Measurements from ENCODE around the gene CCDC43. TPM values are rescaled to one million over a fixed set of nuclear protein-coding genes. Genes with fewer than 3 reads are reported as not detected.
A peak's percentile ranks its signal among the peaks of the same experiment; 100 is the strongest.
"Not testable (repeated sequence)": the region's sequence is repeated elsewhere in the genome, so short reads cannot be mapped to it uniquely, and the experiment has no call there.

The CCDC43 gene
- total RNA-seq (ENCODE audit: low replicate concordance) = 33.4 and 50.7 TPM in 2 replicates

GRCh38 chr17:44689477-44690217 lies at the start of gene CCDC43:
Gene CCDC43, minus strand, starts transcription at chr17:44689776. Its CDS starts 23 bp downstream, at chr17:44689753.
- DNase-seq (ENCODE audit: low read depth) = peak; percentile 94
- TF ChIP-seq CTCF (IDR thresholded peaks at IDR 0.05; ENCODE audit: insufficient read depth, low read length) = no peak
- peak within 1 kb of the TSS; percentile 100 for H3K4me3 ChIP-seq (ENCODE audit: low read depth, low read length)

GRCh38 chr17:44738214-44738906 lies 48.8 kb upstream of the CCDC43 start:
- no peak for TF ChIP-seq CTCF (IDR thresholded peaks at IDR 0.05; ENCODE audit: insufficient read depth, low read length)
- no peak for DNase-seq (ENCODE audit: low read depth)

GRCh38 chr17:44736551-44737240 lies 47.1 kb upstream of the CCDC43 start:
- no peak for DNase-seq (ENCODE audit: low read depth)
- H3K4me3 ChIP-seq (ENCODE audit: low read depth, low read length) = no peak overlapping the region
- TF ChIP-seq CTCF (IDR thresholded peaks at IDR 0.05; ENCODE audit: insufficient read depth, low read length) = no peak

More at GRCh38 chr17:44738214-44738906, 48.8 kb upstream of the CCDC43 start:
- H3K4me3 ChIP-seq (ENCODE audit: low read depth, low read length) = no peak overlapping the region

GRCh38 chr17:44734272-44734671 lies 44.7 kb upstream of the CCDC43 start:
- TF ChIP-seq CTCF (IDR thresholded peaks at IDR 0.05; ENCODE audit: insufficient read depth, low read length) = no peak
- H3K4me3 ChIP-seq (ENCODE audit: low read depth, low read length) = no peak overlapping the region
- DNase-seq (ENCODE audit: low read depth) = no peak

- DNase-seq (ENCODE audit: low read depth) = no peak
- no peak overlapping the region for H3K4me3 ChIP-seq (ENCODE audit: low read depth, low read length)
- TF ChIP-seq CTCF (IDR thresholded peaks at IDR 0.05; ENCODE audit: insufficient read depth, low read length) = peak; percentile 18
Observed at GRCh38 chr17:44733753-44734152, 44.2 kb upstream of the CCDC43 start.

GRCh38 chr17:44726121-44726520 lies 36.5 kb upstream of the CCDC43 start:
- not testable (repeated sequence) for H3K4me3 ChIP-seq (ENCODE audit: low read depth, low read length); DNase-seq (ENCODE audit: low read depth)

GRCh38 chr17:44722254-44722653 lies 32.7 kb upstream of the CCDC43 start:
- TF ChIP-seq CTCF (IDR thresholded peaks at IDR 0.05; ENCODE audit: insufficient read depth, low read length) = no peak
- DNase-seq (ENCODE audit: low read depth) = no peak
- H3K4me3 ChIP-seq (ENCODE audit: low read depth, low read length) = no peak overlapping the region
